Motor neuron (in vitro differentiated cells): ENCODE results near the gene NPAS3. TPM values are rescaled to one million over a fixed set of nuclear protein-coding genes. Genes with fewer than 3 reads are reported as not detected.

ENCODE experiments used
- ATAC-seq, 8 experiments: fragments of 200-7000 bp; cut with Tn5 transposase; replicated peaks in 6 of 8; 2 replicates each; pipeline ENCODE4 v1.8.0; 2021; ENCODE audit warnings: mild to moderate bottlenecking in 8 of 8, moderate library complexity in 8 of 8
- H3K27ac ChIP-seq, 2 donors: fragments of 250-450 bp; sonication (Bioruptor Pico); 2 replicates each; pipeline ENCODE4 v1.9.0; 2021; ENCODE audit warnings: antibody characterized with exemption in 2 of 2, mild to moderate bottlenecking in 2 of 2, moderate library complexity in 1 of 2
- H3K4me1 ChIP-seq, 2 donors: fragments of 250-450 bp; sonication (Bioruptor Pico); replicated peaks in 1 of 2; 2 replicates each; pipeline ENCODE4 v1.6.1; 2021; ENCODE audit warnings: antibody characterized with exemption in 2 of 2, mild to moderate bottlenecking in 2 of 2, moderate library complexity in 1 of 2
- H3K4me3 ChIP-seq, 5 donors: fragments of 250-450 bp; sonication (Bioruptor Pico); 2 replicates each; pipeline ENCODE4 v1.9.0; 2021; ENCODE audit warnings: antibody characterized with exemption in 5 of 5, mild to moderate bottlenecking in 5 of 5, moderate library complexity in 4 of 5
- WGBS, 10 experiments: fragments of 450-650 bp; shearing (Covaris generic); methylation state at CpG; one replicate each; pipeline ENCODE4 v1.0.0; 2022; 5-methylcytosine and 5-hydroxymethylcytosine counted together
- in situ Hi-C, 9 experiments: fragments of 400-800 bp; cut with MboI; loops; one replicate each; pipeline ENCODE4 v1.15.0; 2021; ENCODE audit warnings: low sequenced_read_pairs in 9 of 9, low pct_unique_long_range_greater_than_20kb in 2 of 9; ENCODE audit not compliant: unreplicated experiment in 9 of 9
- total RNA-seq, 8 experiments: library from RNA; unstranded; fragments of 300-600 nt; gene quantifications; 2 replicates each; pipeline versions ENCODE4 v1.2.3 to v1.2.4, GENCODE V29; 2022

NPAS3 gene
- total RNA-seq, 8 experiments from 2014 or later, result 0.22 to 45.8 (median 11.7) TPM; not detected in 1

GRCh38 chr14:33617154-33617553, 678.5 kb downstream of the NPAS3 start:
- H3K27ac ChIP-seq, result no peak overlapping the region
- 10 to 100% (median 73%) methylated on average over 2 to 3 of the region's 3 CpGs; no CpG with 5 or more reads in 2 of the 10 experiments for WGBS, 10 experiments
- in situ Hi-C loops, result no loop called here
- H3K4me3 ChIP-seq, result no peak overlapping the region
- peaks cover 0 to 3% of the 10 kb centered on the region in 2 donors for H3K4me1 ChIP-seq
- peak in 2 of 8 experiments; percentile 42 to 63 for ATAC-seq

- Histone ChIP-seq H3K4me3 (no peak overlapping the region), H3K4me1 (no peaks in the 10 kb centered on the region), H3K27ac (no peak overlapping the region)
- in situ Hi-C loops, result no loop called here
- WGBS, 10 experiments, result 56 to 100% (median 85%) methylated on average over 1 to 6 of the region's 6 CpGs; no CpG with 5 or more reads in 1 of the 10 experiments
- ATAC-seq, result no peak
Measured at GRCh38 chr14:33618361-33619105, 679.9 kb downstream of the NPAS3 start.

- WGBS, 10 experiments, result 69 to 100% (median 90%) methylated on average over 1 to 3 of the region's 3 CpGs; no CpG with 5 or more reads in 1 of the 10 experiments
- H3K27ac ChIP-seq, result no peak overlapping the region
- ATAC-seq, result no peak
- in situ Hi-C loops, result no loop called here
- no peak overlapping the region for H3K4me3 ChIP-seq
- no peaks in the 10 kb centered on the region for H3K4me1 ChIP-seq
Measured at GRCh38 chr14:33622496-33622895, 683.8 kb downstream of the NPAS3 start.

GRCh38 chr14:33629792-33630191, 691.1 kb downstream of the NPAS3 start:
- in situ Hi-C loops, result no loop called here
- H3K4me3 ChIP-seq, result no peak overlapping the region
- no peak overlapping the region for H3K27ac ChIP-seq
- ATAC-seq, result peak in 3 of 8 experiments; percentile 43 to 74 (median 67)
- H3K4me1 ChIP-seq, result peaks cover 26 to 34% of the 10 kb centered on the region in 2 donors

GRCh38 chr14:33631021-33631420, 692.3 kb downstream of the NPAS3 start:
- no peak for ATAC-seq
- in situ Hi-C loops, result no loop called here
- Histone ChIP-seq H3K4me3 (no peak overlapping the region), H3K27ac (no peak overlapping the region), H3K4me1 (peaks cover 26 to 34% of the 10 kb centered on the region in 2 donors)
- 33 to 100% (median 100%) methylated on average over 1 of the region's 1 CpG; no CpG with 5 or more reads in 2 of the 10 experiments for WGBS, 10 experiments

GRCh38 chr14:33631441-33631840, 692.8 kb downstream of the NPAS3 start:
- Histone ChIP-seq H3K27ac (no peak overlapping the region), H3K4me1 (peaks cover 26 to 34% of the 10 kb centered on the region in 2 donors), H3K4me3 (no peak overlapping the region)
- 30 to 71% (median 40%) methylated on average over 1 to 6 of the region's 6 CpGs; no CpG with 5 or more reads in 1 of the 10 experiments for WGBS, 10 experiments
- peak in 4 of 8 experiments; percentile 16 to 74 (median 36) for ATAC-seq
- in situ Hi-C loops, result no loop called here

- H3K4me1 ChIP-seq, result peaks cover 29 to 30% of the 10 kb centered on the region in 2 donors
- in situ Hi-C loops, result no loop called here
- no peak overlapping the region for H3K4me3 ChIP-seq
- ATAC-seq, result no peak
- WGBS, 10 experiments, result 50 to 100% (median 100%) methylated on average over 1 to 3 of the region's 3 CpGs; no CpG with 5 or more reads in 2 of the 10 experiments
- H3K27ac ChIP-seq, result no peak overlapping the region
Measured at GRCh38 chr14:33634631-33635030, 696.0 kb downstream of the NPAS3 start.

GRCh38 chr14:33636716-33637115, 698.0 kb downstream of the NPAS3 start:
- no peak for ATAC-seq
- Histone ChIP-seq H3K4me1 (peaks cover 13 to 15% of the 10 kb centered on the region in 2 donors), H3K27ac (no peak overlapping the region), H3K4me3 (no peak overlapping the region)
- WGBS, 10 experiments, result 50 to 93% (median 76%) methylated on average over 1 to 4 of the region's 4 CpGs
- in situ Hi-C loops, result no loop called here

- Histone ChIP-seq H3K4me1 (peaks cover 24 to 30% of the 10 kb centered on the region in 2 donors), H3K27ac (peak overlapping the region; percentile 12 to 15), H3K4me3 (peak overlapping the region in 4 of 5 donors; percentile 13 to 28 (median 18))
- WGBS, 10 experiments, result 0 to 77% (median 2%) methylated on average over 2 to 6 of the region's 6 CpGs
- ATAC-seq, result peak in 6 of 8 experiments; percentile 25 to 79 (median 58)
- in situ Hi-C loops, result no loop called here
Measured at GRCh38 chr14:33642080-33642479, 703.4 kb downstream of the NPAS3 start.

GRCh38 chr14:33642691-33643244, 704.1 kb downstream of the NPAS3 start:
- H3K4me3 ChIP-seq, result peak overlapping the region in 4 of 5 donors; percentile 13 to 28 (median 18)
- ATAC-seq, result peak in 5 of 8 experiments; percentile 60 to 79 (median 66)
- WGBS, 10 experiments, result 0 to 77% (median 20%) methylated on average over 1 to 4 of the region's 4 CpGs
- H3K27ac ChIP-seq, result peak overlapping the region; percentile 12 to 15
- in situ Hi-C loops, result no loop called here
- peaks cover 24 to 30% of the 10 kb centered on the region in 2 donors for H3K4me1 ChIP-seq

GRCh38 chr14:33643426-33644181, 704.9 kb downstream of the NPAS3 start:
- Histone ChIP-seq H3K4me1 (peaks cover 24 to 30% of the 10 kb centered on the region in 2 donors), H3K27ac (no peak overlapping the region), H3K4me3 (no peak overlapping the region)
- in situ Hi-C loops, result no loop called here
- 50 to 85% (median 61%) methylated on average over 2 to 5 of the region's 5 CpGs for WGBS, 10 experiments
- ATAC-seq, result peak in 3 of 8 experiments; percentile 7 to 15 (median 10)

- H3K27ac ChIP-seq, result no peak overlapping the region
- peak in 1 of 8 experiments; percentile 15 for ATAC-seq
- H3K4me1 ChIP-seq, result peaks cover 30 to 32% of the 10 kb centered on the region in 2 donors
- H3K4me3 ChIP-seq, result no peak overlapping the region
- 26 to 100% (median 75%) methylated on average over 1 to 2 of the region's 2 CpGs; no CpG with 5 or more reads in 2 of the 10 experiments for WGBS, 10 experiments
- in situ Hi-C loops, result no loop called here
Measured at GRCh38 chr14:33646692-33647260, 708.1 kb downstream of the NPAS3 start.
